ENCODE results near the gene CADPS.

Gene CADPS

GRCh38 chr3:62500556-62501288 lies 374.5 kb downstream of the CADPS start:
- DNase-seq (ENCODE audit: low read depth): no peak

- no peak for DNase-seq (ENCODE audit: low read depth)
These were observed 378.1 kb downstream of the CADPS start for GRCh38 chr3:62497156-62497555.

- DNase-seq (ENCODE audit: low read depth): no peak
These were observed 378.7 kb downstream of the CADPS start for GRCh38 chr3:62496503-62496902.

GRCh38 chr3:62493109-62493801 lies 382.0 kb downstream of the CADPS start:
- DNase-seq (ENCODE audit: low read depth): no peak

GRCh38 chr3:62482961-62483360 lies 392.3 kb downstream of the CADPS start:
- no peak for DNase-seq (ENCODE audit: low read depth)

- DNase-seq (ENCODE audit: low read depth): no peak
These were observed 393.3 kb downstream of the CADPS start for GRCh38 chr3:62481962-62482361.

- DNase-seq (ENCODE audit: low read depth): no peak
These were observed 395.2 kb downstream of the CADPS start for GRCh38 chr3:62480056-62480455.

- no peak for DNase-seq (ENCODE audit: low read depth)
These were observed 395.9 kb downstream of the CADPS start for GRCh38 chr3:62479326-62479725.

GRCh38 chr3:62475306-62475705 lies 399.9 kb downstream of the CADPS start:
- DNase-seq (ENCODE audit: low read depth): no peak

GRCh38 chr3:62467966-62468722 lies 407.1 kb downstream of the CADPS start:
- DNase-seq (ENCODE audit: low read depth): no peak

- no peak for DNase-seq (ENCODE audit: low read depth)
These were observed 412.4 kb downstream of the CADPS start for GRCh38 chr3:62462788-62463187.

- DNase-seq (ENCODE audit: low read depth): no peak
These were observed 413.0 kb downstream of the CADPS start for GRCh38 chr3:62462104-62462762.

GRCh38 chr3:62454916-62455315 lies 420.3 kb downstream of the CADPS start:
- no peak for DNase-seq (ENCODE audit: low read depth)

- DNase-seq (ENCODE audit: low read depth): no peak
These were observed 421.8 kb downstream of the CADPS start for GRCh38 chr3:62453448-62453847.

- DNase-seq (ENCODE audit: low read depth): no peak
These were observed 423.9 kb downstream of the CADPS start for GRCh38 chr3:62451211-62451887.

- DNase-seq (ENCODE audit: low read depth): no peak
These were observed 428.8 kb downstream of the CADPS start for GRCh38 chr3:62446337-62446940.

GRCh38 chr3:62445275-62445674 lies 429.9 kb downstream of the CADPS start:
- DNase-seq (ENCODE audit: low read depth): no peak

GRCh38 chr3:62439978-62440377 lies 435.2 kb downstream of the CADPS start:
- no peak for DNase-seq (ENCODE audit: low read depth)

- no peak for DNase-seq (ENCODE audit: low read depth)
These were observed 435.9 kb downstream of the CADPS start for GRCh38 chr3:62439176-62439813.

- DNase-seq (ENCODE audit: low read depth): no peak
These were observed 438.4 kb downstream of the CADPS start for GRCh38 chr3:62436785-62437184.

GRCh38 chr3:62433396-62433795 lies 441.8 kb downstream of the CADPS start:
- DNase-seq (ENCODE audit: low read depth): no peak

Measured in stimulated activated CD8-positive, alpha-beta memory T cell treated with anti-CD3 and anti-CD28 coated beads, Interleukin-12 subunit alpha, Interleukin-12 subunit beta, amount 100 ng/mL, for 4 hours (primary cell).